Activated naive CD4-positive, alpha-beta T cell treated with anti-CD3 and anti-CD28 coated beads for 36 hours (primary cell): Measurements from ENCODE around the gene GLOD5. TPM values are rescaled to one million over a fixed set of nuclear protein-coding genes. Genes with fewer than 3 reads are reported as not detected.

Experiments
- total RNA-seq, 2 experiments: library from RNA; stranded (reverse); gene quantifications; one replicate each; pipeline ENCODE4 v1.2.3, GENCODE V29; 2021

GLOD5 gene
- total RNA-seq, 2 experiments from 2014 or later: not detected

Other genes starting within 250 kb of the GLOD5 start
- gene EBP, start 239.9 kb upstream of the GLOD5 start, total RNA-seq: 100 to 1,000 TPM; 118 to 123 TPM
- 10 to 100 TPM; 10.6 to 11.1 TPM for gene TBC1D25, start 222.0 kb upstream of the GLOD5 start, total RNA-seq
- 100 to 1,000 TPM; 139 to 143 TPM for gene RBM3, start 187.3 kb upstream of the GLOD5 start, total RNA-seq
- 10 to 100 TPM; 37.0 to 40.1 TPM for gene WDR13, start 164.3 kb upstream of the GLOD5 start, total RNA-seq
- gene WAS, start 77.9 kb upstream of the GLOD5 start, total RNA-seq: 10 to 100 TPM; 76.1 to 77.8 TPM
- 10 to 100 TPM; 31.5 to 31.9 TPM for gene SUV39H1, start 65.0 kb upstream of the GLOD5 start, total RNA-seq
- not detected for gene GATA1, start 24.8 kb downstream of the GLOD5 start, total RNA-seq
- gene HDAC6, start 40.3 kb downstream of the GLOD5 start, total RNA-seq: 10 to 100 TPM; 91.1 to 99.4 TPM
- gene ERAS, start 64.8 kb downstream of the GLOD5 start, total RNA-seq: not detected
- 1 to 10 TPM; 1.7 to 1.9 TPM for gene PCSK1N, start 73.9 kb downstream of the GLOD5 start, total RNA-seq
- gene TIMM17B, start 136.0 kb downstream of the GLOD5 start, total RNA-seq: 10 to 100 TPM; 88.0 to 94.9 TPM
- gene PQBP1, start 136.2 kb downstream of the GLOD5 start, total RNA-seq: 10 to 100 TPM; 86.8 to 94.5 TPM
- gene SLC35A2, start 149.9 kb downstream of the GLOD5 start, total RNA-seq: 10 to 100 TPM; 23.9 to 26.7 TPM
- 100 to 1,000 TPM; 634 to 648 TPM for gene PIM2, start 157.3 kb downstream of the GLOD5 start, total RNA-seq
- gene OTUD5, start 195.9 kb downstream of the GLOD5 start, total RNA-seq: 10 to 100 TPM; 69.1 to 70.5 TPM
- gene KCND1, start 210.1 kb downstream of the GLOD5 start, total RNA-seq: 1 to 10 TPM; 2.1 to 2.7 TPM
- gene GRIPAP1, start 240.5 kb downstream of the GLOD5 start, total RNA-seq: 10 to 100 TPM; 64.8 to 73.1 TPM